Measurements from ENCODE around the gene PIP5K1B.
A peak's percentile ranks its signal among the peaks of the same experiment; 100 is the strongest.

Gene PIP5K1B

DNA sequence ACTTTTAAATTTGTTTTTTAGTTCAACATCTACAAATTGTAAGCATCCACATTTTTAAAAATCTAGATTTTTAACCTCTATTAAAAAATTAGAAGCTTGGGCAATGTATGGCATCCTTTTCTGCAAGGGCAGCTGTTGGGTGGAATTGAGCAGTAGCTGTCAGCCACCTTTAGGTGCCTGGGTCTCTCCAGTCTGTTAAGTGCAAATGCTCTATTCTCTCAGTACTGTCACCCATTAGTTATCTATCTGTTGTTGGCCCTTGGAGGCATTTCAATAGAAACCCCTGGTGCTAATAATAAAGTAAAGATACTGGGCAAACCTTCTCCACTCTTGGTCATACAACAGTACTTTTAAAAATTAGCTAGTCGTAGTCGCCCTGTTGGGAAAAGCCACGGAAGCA, 63.6 kb downstream of the PIP5K1B start:
- DNase-seq (ENCODE audit: insufficient read length, low spot score) (no peak), FAIRE-seq (no peak)

DNA sequence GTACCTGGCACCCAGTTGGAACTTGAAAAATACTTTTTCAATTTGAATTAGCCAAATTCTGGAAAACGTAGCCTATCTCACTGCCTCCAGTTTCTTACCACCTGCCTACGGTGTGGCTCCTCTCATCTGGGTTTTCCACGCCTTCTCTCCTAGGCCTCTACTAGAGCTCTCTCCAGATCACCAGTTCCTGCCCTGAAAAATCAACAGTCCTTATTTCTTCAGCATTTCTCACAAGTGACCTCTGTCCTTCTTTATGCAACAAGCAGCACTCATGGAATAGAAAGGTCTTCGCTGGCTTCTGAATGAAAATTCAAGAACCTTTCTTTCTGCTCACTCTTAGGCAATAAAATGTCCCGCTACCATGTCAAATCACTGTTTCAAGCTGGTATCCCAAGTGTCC, 64.8 kb downstream of the PIP5K1B start:
- DNase-seq (ENCODE audit: insufficient read length, low spot score) = no peak
- no peak for FAIRE-seq

DNA sequence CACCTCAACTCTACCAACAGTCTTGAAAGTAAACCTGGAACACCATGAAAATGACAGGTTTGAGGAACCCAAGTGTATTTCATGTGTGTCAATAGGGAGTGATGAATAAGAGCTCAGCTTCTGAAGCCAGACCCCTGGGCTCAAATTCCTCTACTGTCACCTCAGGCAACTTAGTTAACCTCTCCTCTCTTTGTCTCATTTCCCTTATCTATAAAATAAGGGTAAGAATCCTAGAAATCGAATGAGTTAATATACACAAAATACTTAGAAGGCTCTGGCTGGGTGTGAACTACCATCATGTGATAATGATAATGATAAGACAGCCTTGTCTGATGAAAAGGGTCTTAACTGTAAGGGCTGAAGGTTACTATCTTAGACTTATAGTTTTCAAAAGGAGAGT, 66.3 kb downstream of the PIP5K1B start:
- no peak for DNase-seq (ENCODE audit: insufficient read length, low spot score)
- no peak for FAIRE-seq

DNA sequence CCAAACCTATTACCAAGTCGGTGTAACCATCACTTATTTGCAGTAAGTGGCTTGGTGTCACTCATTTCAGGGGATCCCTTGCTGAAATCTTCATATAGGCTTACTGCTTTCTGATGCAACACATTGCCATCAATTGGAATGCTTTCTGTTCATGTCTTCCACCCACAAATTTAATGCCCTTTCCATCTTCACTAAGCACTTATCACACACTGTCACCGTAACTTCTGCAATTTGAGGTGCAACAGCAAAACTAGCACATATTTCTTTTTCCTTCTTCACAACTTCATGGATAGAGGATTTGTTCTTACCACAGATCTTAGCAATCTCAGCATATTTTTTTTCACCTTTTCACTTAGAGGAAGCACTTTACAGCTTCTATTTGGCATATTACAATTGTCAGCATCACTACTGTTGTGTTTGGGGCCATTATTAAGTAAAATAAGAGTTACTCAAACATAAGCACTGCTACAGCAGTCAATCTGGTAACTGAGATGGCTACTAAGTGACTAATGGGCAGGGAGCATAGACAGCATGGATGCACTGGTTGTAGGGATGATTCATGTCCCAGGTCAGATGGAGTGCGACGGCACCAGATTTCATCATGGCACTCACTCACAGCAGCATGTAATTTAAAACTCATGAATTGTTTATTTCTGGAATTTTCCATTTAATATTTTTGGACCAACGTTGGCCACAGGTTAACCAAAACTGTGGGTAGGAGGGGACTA, 70.1 kb downstream of the PIP5K1B start:
- DNase-seq (ENCODE audit: insufficient read length, low spot score) (no peak), FAIRE-seq (no peak)

DNA sequence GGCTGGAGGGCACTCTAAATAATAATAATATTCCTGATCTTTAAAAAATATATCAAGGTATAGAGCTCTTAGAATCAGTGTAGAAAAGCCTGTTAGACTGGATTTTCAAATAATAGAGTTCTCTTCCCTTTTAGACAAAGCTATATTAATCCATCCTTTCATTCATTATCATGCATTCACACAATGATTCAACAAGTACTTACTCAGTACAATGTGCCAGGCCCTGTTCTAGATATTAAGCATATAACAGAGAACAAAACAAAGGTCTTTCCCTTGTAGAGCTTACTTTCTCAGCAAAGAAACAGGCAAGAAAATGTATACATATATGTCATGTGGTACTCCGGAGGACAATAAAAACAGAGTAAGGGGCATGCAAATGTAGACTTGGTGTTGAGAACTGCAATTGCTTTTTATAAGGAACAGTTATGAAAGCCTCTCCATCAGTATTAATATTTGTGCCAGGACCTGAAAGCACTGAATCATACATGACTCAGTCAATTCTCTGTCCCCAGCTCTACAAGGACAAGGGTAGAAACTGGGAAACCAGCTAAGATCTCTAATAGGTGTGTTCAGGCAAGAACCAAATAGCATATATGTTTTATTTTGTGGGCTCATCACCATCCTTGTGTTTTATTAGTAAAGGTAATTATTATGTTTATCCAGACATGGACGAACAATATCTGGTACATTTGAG, 72.2 kb downstream of the PIP5K1B start:
- DNase-seq (ENCODE audit: insufficient read length, low spot score) (no peak), FAIRE-seq (no peak)

DNA sequence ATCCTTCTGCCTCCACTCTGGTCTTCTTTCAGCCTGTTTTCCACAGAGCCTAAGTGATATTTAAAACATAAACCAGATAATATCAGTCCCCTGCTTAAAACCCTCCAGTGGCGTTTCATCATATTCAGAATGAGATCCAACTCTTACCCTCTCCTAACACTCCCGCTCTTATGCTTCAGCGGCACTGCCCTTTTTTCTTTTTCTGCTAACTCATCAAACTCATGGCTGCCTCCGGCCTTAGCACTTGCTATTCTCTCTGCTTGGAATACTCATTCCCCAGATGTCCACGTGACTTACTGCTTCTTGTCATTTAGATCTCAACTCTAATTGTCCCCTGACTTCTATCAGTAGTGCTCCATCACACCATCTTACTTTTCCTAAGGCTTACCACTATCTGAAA, 73.6 kb downstream of the PIP5K1B start:
- DNase-seq (ENCODE audit: insufficient read length, low spot score) = no peak
- FAIRE-seq = no peak

DNA sequence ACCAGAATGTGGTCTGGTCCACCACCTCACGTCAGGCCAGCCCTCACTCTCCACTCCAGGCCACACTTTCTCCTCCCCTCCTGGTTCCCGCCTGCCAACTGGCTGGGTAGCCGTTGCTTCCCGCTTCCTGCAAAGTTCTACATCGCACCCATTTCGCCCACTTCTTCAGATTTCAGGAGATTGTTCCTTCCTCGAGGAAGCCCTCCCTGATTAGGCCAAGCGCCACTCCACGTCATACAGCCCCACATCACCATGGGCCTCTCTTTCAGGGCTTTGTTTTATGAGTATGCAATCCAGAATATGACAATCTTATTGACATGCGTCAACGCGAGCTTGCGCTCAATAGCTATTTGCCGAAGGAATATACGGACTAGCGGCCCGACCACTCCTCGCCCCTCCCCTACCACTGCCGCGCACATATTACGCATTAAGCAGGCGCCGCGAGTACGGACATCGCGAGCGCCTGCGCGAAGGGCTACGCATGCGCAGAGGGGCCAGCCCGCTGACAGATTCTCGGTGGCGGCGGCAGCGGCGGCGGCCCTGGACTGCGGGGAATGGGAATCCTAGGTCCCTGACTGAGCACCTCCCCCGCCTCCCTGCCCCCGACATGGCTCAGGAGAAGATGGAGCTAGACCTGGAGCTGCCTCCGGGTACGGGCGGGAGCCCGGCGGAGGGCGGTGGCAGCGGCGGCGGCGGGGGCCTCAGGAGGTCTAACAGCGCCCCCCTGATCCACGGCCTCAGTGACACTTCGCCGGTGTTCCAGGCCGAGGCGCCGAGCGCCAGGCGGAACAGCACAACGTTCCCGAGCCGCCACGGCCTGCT, 74.7 kb downstream of the PIP5K1B start:
- DNase-seq (ENCODE audit: insufficient read length, low spot score) = peak; percentile 67
- peak; percentile 92 for FAIRE-seq

DNA sequence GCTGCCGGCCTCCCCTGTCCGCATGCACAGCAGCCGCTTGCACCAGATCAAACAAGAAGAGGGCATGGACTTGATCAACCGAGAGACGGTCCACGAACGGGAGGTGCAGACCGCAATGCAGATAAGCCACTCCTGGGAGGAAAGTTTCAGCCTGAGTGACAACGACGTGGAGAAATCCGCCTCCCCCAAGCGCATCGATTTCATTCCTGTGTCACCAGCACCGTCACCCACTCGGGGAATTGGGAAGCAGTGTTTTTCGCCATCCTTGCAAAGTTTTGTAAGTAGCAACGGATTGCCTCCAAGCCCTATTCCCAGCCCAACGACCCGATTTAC, 75.3 kb downstream of the PIP5K1B start:
- FAIRE-seq (no peak), DNase-seq (ENCODE audit: insufficient read length, low spot score) (no peak)

DNA sequence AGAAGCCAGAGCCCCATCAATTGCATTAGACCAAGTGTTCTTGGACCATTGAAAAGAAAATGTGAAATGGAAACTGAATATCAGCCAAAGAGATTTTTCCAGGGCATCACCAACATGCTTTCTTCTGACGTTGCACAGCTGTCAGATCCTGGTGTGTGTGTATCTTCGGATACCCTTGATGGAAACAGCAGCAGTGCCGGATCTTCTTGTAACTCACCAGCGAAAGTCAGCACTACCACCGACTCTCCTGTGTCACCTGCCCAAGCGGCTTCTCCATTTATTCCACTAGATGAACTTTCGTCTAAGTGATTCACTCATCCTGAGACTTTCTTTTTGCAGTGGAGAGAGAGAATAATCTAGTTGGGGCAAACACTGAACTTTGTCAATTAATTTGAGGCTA, 75.7 kb downstream of the PIP5K1B start:
- DNase-seq (ENCODE audit: insufficient read length, low spot score) = no peak
- FAIRE-seq = no peak

DNA sequence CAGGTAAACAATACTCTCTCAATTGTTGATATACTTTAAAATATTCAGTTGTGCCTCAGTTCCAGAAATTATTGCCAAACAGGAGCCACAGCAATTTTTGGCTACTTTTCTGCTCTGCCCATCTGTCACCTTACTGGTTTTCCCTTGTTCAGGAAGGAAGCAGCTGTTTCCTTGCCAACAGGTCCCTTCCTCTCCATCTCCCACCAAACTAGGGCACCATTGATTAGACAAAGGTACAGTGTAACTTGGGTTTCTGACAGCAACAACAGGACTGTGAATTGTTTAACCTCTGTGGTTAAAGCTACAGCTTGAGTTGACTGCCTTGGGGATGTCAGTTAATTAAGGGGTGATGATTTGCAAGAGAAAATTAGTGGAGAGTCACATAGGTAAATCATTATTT, 76.9 kb downstream of the PIP5K1B start:
- FAIRE-seq = peak; percentile 33
- DNase-seq (ENCODE audit: insufficient read length, low spot score) = no peak

DNA sequence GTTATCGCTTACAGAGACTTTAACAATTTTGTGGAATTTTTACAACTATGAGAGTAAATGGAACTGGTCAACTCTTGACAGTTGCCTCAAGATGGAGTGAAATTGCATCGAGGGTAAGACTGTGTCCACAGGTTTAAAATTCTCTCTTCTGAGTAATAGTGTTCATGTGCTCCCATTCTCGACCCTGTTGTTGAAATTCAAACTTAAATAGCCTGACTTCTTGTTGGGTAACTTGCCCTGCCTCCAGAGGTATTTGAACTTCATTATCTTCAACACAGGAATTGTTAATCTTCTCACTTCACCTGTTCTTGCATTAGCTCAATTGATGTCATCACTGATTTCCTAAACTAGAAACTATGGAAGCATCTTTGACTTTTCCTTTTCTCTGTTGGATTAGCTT, 77.5 kb downstream of the PIP5K1B start:
- FAIRE-seq (no peak), DNase-seq (ENCODE audit: insufficient read length, low spot score) (no peak)

DNA sequence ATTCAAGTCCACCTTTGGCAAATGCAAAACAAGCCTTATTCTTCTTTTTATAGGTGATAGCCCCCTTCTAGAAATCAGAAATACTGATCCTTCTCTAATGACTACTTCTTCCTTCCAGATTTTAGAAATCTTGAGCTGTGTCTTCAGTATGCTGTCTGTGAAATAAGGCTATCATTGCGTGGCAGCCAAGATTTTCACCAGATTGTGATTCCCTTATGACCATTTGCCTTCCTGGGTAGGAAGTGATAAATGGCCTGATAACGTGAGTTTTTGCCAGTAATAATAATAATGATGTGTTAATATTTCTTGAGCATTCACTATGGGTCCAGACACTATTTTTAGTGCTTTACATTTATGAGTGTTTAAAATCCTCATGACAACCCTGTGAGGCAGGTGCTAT, 80.9 kb downstream of the PIP5K1B start:
- FAIRE-seq (peak; percentile 54), DNase-seq (ENCODE audit: insufficient read length, low spot score) (no peak)

DNA sequence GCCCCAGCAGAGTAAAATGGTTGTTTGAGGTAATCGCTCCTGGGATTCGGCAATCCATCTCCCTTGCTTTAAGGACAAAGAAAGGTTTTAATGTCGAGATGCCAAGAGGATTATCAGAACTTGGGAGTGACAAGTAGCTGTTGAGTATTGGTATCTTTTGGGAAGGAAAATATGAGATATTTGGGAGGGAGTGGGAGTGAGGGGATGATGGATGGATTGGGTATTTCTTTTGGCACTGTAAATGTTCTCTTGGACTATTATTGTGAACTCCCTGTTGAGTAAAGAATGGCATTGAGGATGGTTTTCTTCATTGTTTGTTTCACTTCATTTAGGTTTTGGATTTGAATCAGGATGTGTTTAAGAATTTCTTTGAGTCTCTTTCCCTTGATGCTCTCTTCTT, 86.1 kb downstream of the PIP5K1B start:
- FAIRE-seq (no peak), DNase-seq (ENCODE audit: insufficient read length, low spot score) (no peak)

DNA sequence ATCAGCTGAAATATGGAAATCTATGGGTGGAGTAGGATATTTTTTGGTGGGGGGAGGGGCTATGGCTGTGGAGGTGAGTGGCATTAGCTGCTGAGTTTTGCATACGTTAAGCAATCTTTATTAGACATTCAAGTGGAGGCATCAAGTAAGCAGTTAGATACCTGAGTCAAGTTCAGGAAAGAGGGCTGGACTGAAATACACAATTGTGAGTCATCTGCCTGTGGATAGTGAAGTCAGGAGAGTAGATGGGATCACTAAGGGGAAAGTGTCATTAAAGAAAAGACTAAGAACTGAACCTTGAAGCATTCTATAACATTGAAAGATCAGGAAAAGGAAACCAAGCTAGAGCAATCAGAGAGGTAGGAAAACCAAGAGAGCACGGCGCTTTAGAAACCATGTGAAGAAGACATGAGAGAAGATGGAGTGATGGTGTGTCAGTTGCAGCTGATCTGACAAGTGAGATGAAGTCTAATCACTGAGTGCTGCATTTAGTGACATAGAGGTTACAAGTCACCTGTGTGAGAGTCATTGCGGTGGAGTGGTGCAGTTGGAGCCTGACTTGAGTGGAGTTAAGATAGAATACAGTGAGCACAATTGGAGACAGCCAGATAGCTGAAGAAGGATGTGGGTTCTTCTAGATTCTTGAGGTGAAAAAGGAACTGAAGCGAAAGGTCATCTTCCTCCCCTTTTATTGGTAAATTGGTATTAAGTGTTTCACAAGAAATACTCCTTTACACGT, 88.7 kb downstream of the PIP5K1B start:
- FAIRE-seq (peak; percentile 90), DNase-seq (ENCODE audit: insufficient read length, low spot score) (no peak)

DNA sequence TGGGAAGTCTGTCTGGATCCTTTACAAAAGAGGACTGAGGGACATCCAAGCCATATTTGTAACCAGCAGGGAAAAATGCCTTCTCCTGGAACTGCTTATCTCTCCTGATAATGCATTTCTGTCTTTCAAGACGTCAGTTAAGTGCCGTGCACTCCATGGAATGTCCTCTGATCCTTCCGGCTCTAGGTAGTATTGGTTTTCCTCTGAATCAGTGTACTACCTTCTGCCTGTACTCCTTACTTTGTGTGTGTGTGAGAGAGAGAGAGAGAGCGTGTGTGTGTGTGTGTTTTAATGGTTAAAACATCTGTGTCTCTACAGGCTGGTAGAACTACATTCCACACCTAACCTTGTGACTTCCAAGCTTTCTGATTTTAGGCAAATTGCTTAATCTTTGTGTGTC, 89.9 kb downstream of the PIP5K1B start:
- no peak for DNase-seq (ENCODE audit: insufficient read length, low spot score)
- FAIRE-seq = peak; percentile 44

DNA sequence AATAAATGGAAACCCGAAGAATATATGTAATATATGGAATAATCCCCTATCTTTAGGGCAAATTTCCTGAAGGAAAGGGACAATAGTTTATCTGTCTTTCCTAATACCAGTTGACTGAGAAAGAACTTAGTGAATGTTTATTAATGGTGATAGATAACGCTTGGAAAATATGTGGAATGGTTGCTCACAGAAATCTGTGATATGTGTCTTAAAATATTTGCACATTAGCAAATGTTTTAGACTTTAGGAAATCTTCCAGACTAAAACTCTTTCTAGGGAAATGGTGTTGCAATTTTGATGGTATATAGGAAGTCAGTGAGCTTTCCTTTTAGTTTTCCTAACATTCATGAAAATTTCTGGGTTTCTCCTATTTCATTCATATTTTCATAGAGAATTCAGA, 90.4 kb downstream of the PIP5K1B start:
- FAIRE-seq (peak; percentile 47), DNase-seq (ENCODE audit: insufficient read length, low spot score) (no peak)

DNA sequence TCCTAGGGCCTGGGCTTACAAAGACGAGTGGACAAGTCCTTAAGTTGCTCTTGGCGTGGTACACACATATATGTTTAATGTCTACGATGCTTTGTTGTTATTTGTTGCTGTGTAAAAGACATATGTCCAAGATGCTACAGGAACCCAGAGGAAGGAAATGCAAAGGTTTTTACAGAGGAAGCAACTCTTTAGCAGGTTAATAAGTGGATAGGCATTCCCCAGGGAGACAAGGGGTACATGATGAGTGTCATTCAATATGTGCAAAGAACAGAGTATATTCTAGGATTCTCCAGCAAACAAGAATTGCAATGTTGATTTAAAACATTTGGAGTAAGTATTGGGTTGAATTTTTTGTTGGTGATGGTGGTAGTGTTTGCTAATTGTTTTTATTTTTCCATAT, 92.1 kb downstream of the PIP5K1B start:
- DNase-seq (ENCODE audit: insufficient read length, low spot score) (no peak), FAIRE-seq (peak; percentile 79)

DNA sequence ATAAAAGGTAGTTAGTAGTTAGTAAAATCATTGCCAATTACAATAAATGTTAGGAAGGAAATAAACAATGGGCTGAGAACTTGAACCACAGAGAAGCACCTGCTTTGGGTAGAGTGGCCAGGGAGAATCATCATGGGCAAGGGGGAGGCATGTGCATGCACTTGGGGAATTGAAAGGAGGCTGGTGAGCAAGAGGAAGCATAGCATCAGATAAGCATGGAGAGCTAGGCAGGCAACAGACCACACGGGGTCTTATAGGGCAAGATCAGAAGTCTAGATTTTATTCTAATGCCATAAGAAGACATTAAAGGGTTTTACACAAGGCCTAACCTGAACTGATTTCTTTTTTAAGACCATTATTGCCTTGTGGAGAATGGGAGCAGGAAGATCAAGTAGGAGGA, 93.4 kb downstream of the PIP5K1B start:
- peak; percentile 85 for FAIRE-seq
- no peak for DNase-seq (ENCODE audit: insufficient read length, low spot score)

DNA sequence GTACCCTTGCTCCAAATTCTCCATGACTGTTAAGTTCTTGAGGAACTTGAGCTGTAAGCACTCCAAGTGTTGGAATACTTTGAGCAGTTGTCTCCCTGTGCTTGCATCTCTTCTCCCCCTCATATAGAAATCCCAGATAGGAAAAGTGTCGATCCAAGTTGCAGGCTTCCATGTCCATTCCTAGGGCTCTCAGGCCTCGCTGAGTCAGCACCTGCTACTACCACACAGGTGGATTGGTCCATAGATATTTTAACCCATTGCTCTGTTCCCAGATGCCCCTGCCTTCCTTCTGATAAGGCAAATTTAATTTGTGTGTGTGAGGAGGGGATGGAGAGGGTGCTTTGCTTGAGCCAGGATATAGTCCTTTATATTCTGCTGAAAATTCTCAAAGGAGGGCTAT, 95.8 kb downstream of the PIP5K1B start:
- no peak for FAIRE-seq

DNA sequence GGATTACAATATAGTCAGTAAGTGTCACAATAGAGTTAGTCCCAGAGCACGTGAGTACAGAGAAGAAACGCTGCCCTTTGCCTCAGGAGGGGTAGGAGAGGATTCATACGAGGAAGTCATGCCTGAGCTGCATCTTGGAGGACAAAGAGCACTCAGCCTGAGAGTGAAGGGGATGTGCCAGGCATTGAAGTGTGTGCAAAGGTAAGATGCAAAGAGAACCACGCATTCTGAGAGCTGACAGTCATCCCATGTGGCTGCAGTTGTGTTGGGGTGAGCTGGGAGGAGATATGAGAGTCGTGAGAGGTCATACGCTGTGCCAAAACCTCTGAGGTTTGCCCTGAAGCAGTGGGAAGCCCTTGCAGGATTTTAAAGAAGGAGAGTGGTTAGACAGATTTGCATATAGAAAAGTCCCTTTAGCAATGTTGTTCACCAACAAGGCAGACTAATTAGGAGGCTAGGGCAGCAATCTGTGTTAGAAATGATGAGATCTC, 97.5 kb downstream of the PIP5K1B start:
- peak; percentile 60 for DNase-seq (ENCODE audit: insufficient read length, low spot score)
- FAIRE-seq = peak; percentile 99

More for the DNA sequence above, 95.8 kb downstream of the PIP5K1B start:
- no peak for DNase-seq (ENCODE audit: insufficient read length, low spot score)

Measured in GM19239 (cell line).